GM12892 (cell line): ENCODE results near the gene ARRDC5.

Experiments used
- POLR2A ChIP-seq: IDR thresholded peaks from 2 replicates; pipeline ENCODE4 v1.6.1; 2011; ENCODE audit warnings: low read depth, low read length, control low read depth
- POLR2AphosphoS5 ChIP-seq: IDR thresholded peaks from 2 replicates; pipeline ENCODE4 v1.6.1; 2011; ENCODE audit warnings: low read depth, low read length, control low read depth
- TAF1 ChIP-seq: IDR thresholded peaks from 2 replicates; pipeline ENCODE4 v1.6.1; 2011; ENCODE audit warnings: low read depth, mild to moderate bottlenecking, control low read depth, low read length, borderline replicate concordance

DNA sequence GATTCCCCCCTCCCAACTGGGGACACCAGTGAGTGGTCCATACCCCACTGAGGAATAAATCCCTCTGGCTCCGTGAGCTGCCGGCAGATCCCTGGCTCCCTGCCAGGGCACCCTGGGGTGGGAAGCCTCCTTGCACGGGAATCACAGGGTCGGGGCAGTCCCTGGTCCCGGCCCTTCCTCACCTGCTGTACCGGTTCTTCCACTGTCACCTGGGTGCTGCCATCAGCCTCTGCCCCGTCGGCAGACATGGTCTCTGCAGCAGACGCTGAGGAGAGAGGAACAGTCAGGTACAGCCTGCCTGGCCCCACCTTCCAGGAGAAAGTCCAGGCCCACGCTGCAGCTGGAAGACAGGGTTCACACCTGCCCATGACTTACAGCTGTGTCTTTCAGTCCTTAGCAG is 41.5 kb downstream of the ARRDC5 start:
- TF ChIP-seq POLR2A, result no peak
- no peak for TF ChIP-seq TAF1
- no peak for TF ChIP-seq POLR2AphosphoS5
